ENCODE results near the gene MRPL16. TPM values are rescaled to one million over a fixed set of nuclear protein-coding genes. Genes with fewer than 3 reads are reported as not detected.

Gene MRPL16
- total RNA-seq, 1 donor from 2014 or later = 29.7 TPM

- peaks cover 16% of the 10 kb centered on the region for H3K36me3 ChIP-seq
- TF ChIP-seq, protein P1, sequence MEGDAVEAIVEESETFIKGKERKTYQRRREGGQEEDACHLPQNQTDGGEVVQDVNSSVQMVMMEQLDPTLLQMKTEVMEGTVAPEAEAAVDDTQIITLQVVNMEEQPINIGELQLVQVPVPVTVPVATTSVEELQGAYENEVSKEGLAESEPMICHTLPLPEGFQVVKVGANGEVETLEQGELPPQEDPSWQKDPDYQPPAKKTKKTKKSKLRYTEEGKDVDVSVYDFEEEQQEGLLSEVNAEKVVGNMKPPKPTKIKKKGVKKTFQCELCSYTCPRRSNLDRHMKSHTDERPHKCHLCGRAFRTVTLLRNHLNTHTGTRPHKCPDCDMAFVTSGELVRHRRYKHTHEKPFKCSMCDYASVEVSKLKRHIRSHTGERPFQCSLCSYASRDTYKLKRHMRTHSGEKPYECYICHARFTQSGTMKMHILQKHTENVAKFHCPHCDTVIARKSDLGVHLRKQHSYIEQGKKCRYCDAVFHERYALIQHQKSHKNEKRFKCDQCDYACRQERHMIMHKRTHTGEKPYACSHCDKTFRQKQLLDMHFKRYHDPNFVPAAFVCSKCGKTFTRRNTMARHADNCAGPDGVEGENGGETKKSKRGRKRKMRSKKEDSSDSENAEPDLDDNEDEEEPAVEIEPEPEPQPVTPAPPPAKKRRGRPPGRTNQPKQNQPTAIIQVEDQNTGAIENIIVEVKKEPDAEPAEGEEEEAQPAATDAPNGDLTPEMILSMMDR (IDR thresholded peaks at IDR 0.05) = no peak
- no peak overlapping the region for H3K4me3 ChIP-seq
- no peak for DNase-seq
- no peaks in the 10 kb centered on the region for H3K9me3 ChIP-seq
- no peaks in the 10 kb centered on the region for H3K27me3 ChIP-seq (ENCODE audit: low read depth)
- intact Hi-C loops (cut with DNase I) = loop anchor here (10.0 kb wide), 1 partner anchor 46 kb away; no protein-coding TSS in a partner anchor
- peaks cover 45% of the 10 kb centered on the region for H3K4me1 ChIP-seq
- no peak overlapping the region for H3K27ac ChIP-seq
- no peak for ATAC-seq
Measured at GRCh38 chr11:59758401-59759037, 52.1 kb downstream of the MRPL16 start.

DNA sequence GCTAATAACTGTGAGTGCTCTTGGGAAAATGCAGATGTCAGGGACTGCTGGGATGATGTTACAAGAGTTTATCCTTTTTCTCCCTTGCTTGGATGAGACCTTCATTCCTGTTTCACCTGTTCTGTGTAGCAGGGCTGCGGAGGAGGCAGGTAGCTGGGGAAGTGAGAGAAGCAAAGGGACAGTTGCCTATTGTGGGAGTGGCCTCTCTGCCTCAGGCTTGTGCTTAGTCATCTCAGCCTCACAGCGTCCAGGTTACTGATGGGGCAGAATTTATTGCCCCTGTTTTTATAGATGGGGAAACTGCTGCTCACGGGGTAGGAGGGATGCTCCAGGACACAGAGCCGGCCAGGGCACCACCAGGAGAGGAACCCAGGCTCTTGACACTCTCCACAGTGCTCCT lies 53.7 kb downstream of the MRPL16 start:
- peaks cover 16% of the 10 kb centered on the region for H3K36me3 ChIP-seq
- H3K4me1 ChIP-seq = peaks cover 33% of the 10 kb centered on the region
- no peaks in the 10 kb centered on the region for H3K9me3 ChIP-seq
- intact Hi-C loops (cut with DNase I) = loop anchor here (10.0 kb wide), 1 partner anchor 48 kb away; no protein-coding TSS in a partner anchor
- ATAC-seq (peak in 1 of 2 donors; percentile 34), DNase-seq (peak; percentile 53)
- TF ChIP-seq, protein P1 (IDR thresholded peaks at IDR 0.05) = no peak
- peak overlapping the region; percentile 98 for H3K4me3 ChIP-seq
- no peaks in the 10 kb centered on the region for H3K27me3 ChIP-seq (ENCODE audit: low read depth)
- peak overlapping the region; percentile 96 for H3K27ac ChIP-seq

- DNase-seq = no peak
- intact Hi-C loops (cut with DNase I) = loop anchor here (10.0 kb wide), 1 partner anchor 48 kb away; no protein-coding TSS in a partner anchor
- Histone ChIP-seq H3K27me3 (ENCODE audit: low read depth) (no peaks in the 10 kb centered on the region), H3K9me3 (no peaks in the 10 kb centered on the region), H3K4me1 (peaks cover 30% of the 10 kb centered on the region), H3K4me3 (peak overlapping the region; percentile 98), H3K27ac (peak overlapping the region; percentile 96), H3K36me3 (peaks cover 16% of the 10 kb centered on the region)
- ATAC-seq = no peak
- TF ChIP-seq, protein P1 (IDR thresholded peaks at IDR 0.05) = no peak
Measured at GRCh38 chr11:59756558-59756840, 54.1 kb downstream of the MRPL16 start.

Other genes starting within 250 kb of the MRPL16 start
- gene OSBP, start 195.0 kb downstream of the MRPL16 start, total RNA-seq = 37.7 TPM
- gene PATL1, start 141.7 kb downstream of the MRPL16 start, total RNA-seq = 38.2 TPM
- gene OR10V1, start 96.9 kb downstream of the MRPL16 start, total RNA-seq = not detected
- 59.4 TPM for gene STX3, start 55.4 kb downstream of the MRPL16 start, total RNA-seq
- not detected for gene CBLIF, start 34.7 kb upstream of the MRPL16 start, total RNA-seq
- 1.7 TPM for gene TCN1, start 55.7 kb upstream of the MRPL16 start, total RNA-seq
- not detected for gene OOSP3, start 68.0 kb upstream of the MRPL16 start, total RNA-seq
- not detected for gene OOSP1, start 127.7 kb upstream of the MRPL16 start, total RNA-seq
- gene OOSP4A, start 153.3 kb upstream of the MRPL16 start, total RNA-seq = not detected
- gene OOSP4B, start 206.4 kb upstream of the MRPL16 start, total RNA-seq = not detected
- not detected for gene OOSP2, start 229.6 kb upstream of the MRPL16 start, total RNA-seq
- gene MS4A3, start 245.9 kb upstream of the MRPL16 start, total RNA-seq = not detected